PC-3 (cell line): ENCODE data around the gene CHD1. TPM values are rescaled to one million over a fixed set of nuclear protein-coding genes. Genes with fewer than 3 reads are reported as not detected.
A peak's percentile ranks its signal among the peaks of the same experiment; 100 is the strongest.

ENCODE experiments used
- ATAC-seq: fragments of 200-7000 bp; cut with Tn5 transposase; 2 replicates; pipeline ENCODE4 v1.9.1; 2020; ENCODE audit warnings: mild to moderate bottlenecking, moderate library complexity
- BruUV-seq: library from RNA; stranded (reverse); fragments of 400-500 nt; replicated peaks from 2 replicates; lab custom pipeline; 2021; lab: Mats Ljungman, UMichigan
- CTCF ChIA-PET: fragments of 300-600 bp; sonication (Branson Sonifier 250); formaldehyde crosslinking; loops from one replicate; lab custom pipeline; 2022; ENCODE audit warnings: antibody characterized with exemption; lab: Charles Lee
- POLR2A ChIA-PET: fragments of 300-600 bp; sonication (Branson Sonifier 250); formaldehyde crosslinking; loops from one replicate; lab custom pipeline; 2022; ENCODE audit warnings: antibody characterized with exemption; ENCODE audit not compliant: unreplicated experiment; lab: Charles Lee
- DNase-seq: peaks from one replicate; pipeline ENCODE4 v3.0.0-alpha.2; 2015
- H2AFZ ChIP-seq: fragments of 300-600 bp; sonication (generic); 2 replicates; pipeline ENCODE4 v1.6.0; 2016; ENCODE audit warnings: antibody characterized with exemption, low read length
- H3F3A ChIP-seq: fragments of 300-600 bp; sonication (generic); one replicate; pipeline ENCODE4 v1.6.0; 2017; ENCODE audit warnings: antibody characterized with exemption, low read length, control low read depth, mild to moderate bottlenecking; ENCODE audit not compliant: unreplicated experiment
- H3K27ac ChIP-seq: fragments of 300-600 bp; sonication (generic); 2 replicates; pipeline ENCODE4 v1.5.1; 2016; ENCODE audit warnings: mild to moderate bottlenecking, low read length
- H3K27me3 ChIP-seq: fragments of 300-600 bp; sonication (generic); 2 replicates; pipeline ENCODE4 v1.6.1; 2016; ENCODE audit warnings: low read length, mixed read lengths
- H3K36me3 ChIP-seq: fragments of 300-600 bp; sonication (generic); 2 replicates; pipeline ENCODE4 v1.6.1; 2016; ENCODE audit warnings: low read depth, mixed run types, low read length, mixed read lengths
- H3K4me1 ChIP-seq: fragments of 300-600 bp; sonication (generic); 2 replicates; pipeline ENCODE4 v1.5.1; 2016; ENCODE audit warnings: low read length; ENCODE audit not compliant: insufficient read depth
- H3K4me2 ChIP-seq: fragments of 300-600 bp; sonication (generic); 2 replicates; pipeline ENCODE4 v1.6.0; 2016; ENCODE audit warnings: low read length
- H3K4me3 ChIP-seq: fragments of 300-600 bp; sonication (generic); 2 replicates; pipeline ENCODE4 v1.5.1; 2016; ENCODE audit warnings: mild to moderate bottlenecking, low read length, mixed read lengths
- H3K79me2 ChIP-seq: fragments of 300-600 bp; sonication (generic); 2 replicates; pipeline ENCODE4 v1.6.1; 2017; ENCODE audit warnings: low read length, mixed read lengths
- H3K9ac ChIP-seq: fragments of 300-600 bp; sonication (generic); 2 replicates; pipeline ENCODE4 v1.6.0; 2016; ENCODE audit warnings: mild to moderate bottlenecking, low read length
- H3K9me2 ChIP-seq: fragments of 300-600 bp; sonication (generic); replicated peaks from 2 replicates; pipeline ENCODE4 v1.6.1; 2016; ENCODE audit warnings: mixed run types, low read length, mixed read lengths
- H3K9me3 ChIP-seq: fragments of 300-600 bp; sonication (generic); 2 replicates; pipeline ENCODE4 v1.6.1; 2016; ENCODE audit warnings: low read length, mixed read lengths
- H4K20me1 ChIP-seq: fragments of 300-600 bp; sonication (generic); 2 replicates; pipeline ENCODE4 v1.6.1; 2016; ENCODE audit warnings: low read length, mixed read lengths
- CTCF ChIP-seq: fragments of 300-600 bp; sonication (generic); conservative IDR thresholded peaks from 2 replicates; pipeline ENCODE4 v1.5.1; 2017; ENCODE audit warnings: antibody characterized with exemption, low read depth, mild to moderate bottlenecking, low read length
- EZH2 ChIP-seq: fragments of 300-600 bp; sonication (generic); IDR thresholded peaks from one replicate; pipeline ENCODE4 v1.6.1; 2017; ENCODE audit warnings: antibody characterized with exemption, mild to moderate bottlenecking, low read length; ENCODE audit not compliant: unreplicated experiment
- EZH2phosphoT487 ChIP-seq: fragments of 300-600 bp; sonication (generic); IDR thresholded peaks from 2 replicates; pipeline ENCODE4 v1.6.1; 2018; ENCODE audit warnings: mild to moderate bottlenecking, antibody characterized with exemption, low read length, borderline replicate concordance
- intact Hi-C: fragments of 100-400 bp; cut with micrococcal nuclease; formaldehyde crosslinking; loops from 2 replicates; pipeline ENCODE4 v1.9.0; 2023
- total RNA-seq: library from RNA; depleted of rRNA; stranded (reverse); fragments of >200 nt; gene quantifications from 2 replicates; pipeline ENCODE4 v1.2.3, GENCODE V29; 2014

CHD1 gene
- total RNA-seq, 1 experiment from 2014 or later, result 45.9 TPM

GRCh38 chr5:98934546-98934945, 5.7 kb upstream of the CHD1 start:
- ATAC-seq (peak; percentile 45), DNase-seq (peak; percentile 26)
- ChIA-PET POLR2A (no interaction called here), CTCF (no interaction called here)
- Histone ChIP-seq H3K4me2 (no peak overlapping the region), H3F3A (no peaks in the 10 kb centered on the region), H3K27ac (no peak overlapping the region), H4K20me1 (peaks cover 10% of the 10 kb centered on the region), H3K79me2 (peaks cover 25% of the 10 kb centered on the region), H3K9me2 (no peaks in the 10 kb centered on the region), H3K27me3 (no peaks in the 10 kb centered on the region), H3K4me1 (peaks cover 17% of the 10 kb centered on the region), H3K4me3 (no peak overlapping the region), H2AFZ (no peak overlapping the region), H3K9me3 (no peaks in the 10 kb centered on the region), H3K9ac (no peak overlapping the region), H3K36me3 (no peaks in the 10 kb centered on the region)
- TF ChIP-seq EZH2 (no peak), EZH2phosphoT487 (no peak), CTCF (no peak)
- no TSS peak for BruUV-seq
- intact Hi-C loops, result no loop called here

GRCh38 chr5:98933445-98934072, 4.8 kb upstream of the CHD1 start:
- Histone ChIP-seq H2AFZ (no peak overlapping the region), H3K9me2 (no peaks in the 10 kb centered on the region), H3K9ac (no peak overlapping the region), H3K4me2 (no peak overlapping the region), H3K4me1 (peaks cover 14% of the 10 kb centered on the region), H3K79me2 (peaks cover 26% of the 10 kb centered on the region), H4K20me1 (peaks cover 10% of the 10 kb centered on the region), H3K27ac (no peak overlapping the region), H3K36me3 (no peaks in the 10 kb centered on the region), H3F3A (no peaks in the 10 kb centered on the region), H3K4me3 (no peak overlapping the region), H3K9me3 (no peaks in the 10 kb centered on the region), H3K27me3 (no peaks in the 10 kb centered on the region)
- ChIA-PET CTCF (no interaction called here), POLR2A (no interaction called here)
- ATAC-seq, result no peak
- DNase-seq, result no peak
- TF ChIP-seq CTCF, result no peak
- no peak for TF ChIP-seq EZH2phosphoT487
- no peak for TF ChIP-seq EZH2
- BruUV-seq, result no TSS peak
- intact Hi-C loops, result no loop called here

- Histone ChIP-seq H3K4me2 (peak overlapping the region; percentile 82), H3K27me3 (no peaks in the 10 kb centered on the region), H3K4me3 (peak overlapping the region; percentile 98; the same call in 1 of the 2 replicates), H3K27ac (no peak overlapping the region), H3K9ac (no peak overlapping the region; the same call in 1 of the 2 replicates), H3K9me3 (no peaks in the 10 kb centered on the region), H3K4me1 (peaks cover 13% of the 10 kb centered on the region), H2AFZ (no peak overlapping the region), H4K20me1 (peaks cover 26% of the 10 kb centered on the region), H3K36me3 (peaks cover under 1% of the 10 kb centered on the region; the same call in 1 of the 2 replicates), H3K9me2 (no peaks in the 10 kb centered on the region), H3F3A (no peaks in the 10 kb centered on the region), H3K79me2 (peaks cover 50% of the 10 kb centered on the region)
- no TSS peak for BruUV-seq
- ATAC-seq (no peak), DNase-seq (no peak)
- TF ChIP-seq EZH2 (no peak), EZH2phosphoT487 (no peak), CTCF (no peak)
- intact Hi-C loops, result loop anchor here (1.0 kb wide), 1 partner anchor 16 kb away; no protein-coding TSS in a partner anchor
- POLR2A ChIA-PET, result no interaction called here
- CTCF ChIA-PET, result no interaction called here
Measured at GRCh38 chr5:98930972-98931762, 2.4 kb upstream of the CHD1 start.
